Calu3 (cell line): ENCODE measurements around the gene MLLT10. TPM values are rescaled to one million over a fixed set of nuclear protein-coding genes. Genes with fewer than 3 reads are reported as not detected.

Source experiments
- BruUV-seq: library from RNA; stranded (reverse); fragments of 400-500 nt; replicated peaks from 2 replicates; lab custom pipeline; 2021; lab: Mats Ljungman, UMichigan
- CTCF ChIA-PET: fragments of 300-600 bp; sonication (Branson Sonifier 250); formaldehyde crosslinking; loops from one replicate; lab custom pipeline; 2022; ENCODE audit warnings: antibody characterized with exemption; lab: Charles Lee
- DNase-seq: peaks from one replicate; pipeline ENCODE4 v3.0.0; 2022
- H3K27ac Mint-ChIP-seq: one replicate; pipeline ENCODE4 v1.8.0; 2022; ENCODE audit warnings: mixed read lengths; ENCODE audit not compliant: unreplicated experiment
- H3K27me3 Mint-ChIP-seq: one replicate; pipeline ENCODE4 v1.8.0; 2022; ENCODE audit warnings: mixed read lengths; ENCODE audit not compliant: unreplicated experiment
- H3K36me3 Mint-ChIP-seq: one replicate; pipeline ENCODE4 v1.8.0; 2022; ENCODE audit warnings: mild to moderate bottlenecking, moderate library complexity, mixed read lengths; ENCODE audit not compliant: insufficient read depth, unreplicated experiment
- H3K4me1 Mint-ChIP-seq: one replicate; pipeline ENCODE4 v1.8.0; 2022; ENCODE audit warnings: mild to moderate bottlenecking, low read depth, mixed read lengths; ENCODE audit not compliant: unreplicated experiment
- H3K4me3 Mint-ChIP-seq: one replicate; pipeline ENCODE4 v1.8.0; 2022; ENCODE audit warnings: mild to moderate bottlenecking, low read depth, moderate library complexity, mixed read lengths; ENCODE audit not compliant: unreplicated experiment
- H3K9me3 Mint-ChIP-seq: one replicate; pipeline ENCODE4 v1.8.0; 2022; ENCODE audit warnings: low read depth, mixed read lengths; ENCODE audit not compliant: unreplicated experiment
- CTCF ChIP-seq: fragments of 200-600 bp; IDR thresholded peaks from one replicate; pipeline ENCODE4 v1.8.0; 2022; ENCODE audit warnings: antibody characterized with exemption; ENCODE audit not compliant: unreplicated experiment
- intact Hi-C: fragments of 100-400 bp; cut with micrococcal nuclease; formaldehyde crosslinking; loops from one replicate; pipeline ENCODE4 v1.10.0; 2022; ENCODE audit not compliant: unreplicated experiment
- total RNA-seq: library from RNA; stranded (reverse); gene quantifications from 2 replicates; pipeline ENCODE4 v1.2.3, GENCODE V29; 2022

The MLLT10 gene
- total RNA-seq, 1 experiment from 2014 or later, result 34.7 TPM

GRCh38 chr10:21661087-21661486 is 127.1 kb downstream of the MLLT10 start:
- BruUV-seq, result no TSS peak
- CTCF ChIA-PET, result interaction anchor here (0.7 kb wide), 1 partner anchor 146 kb away, joined by 3 read pairs; no protein-coding TSS in a partner anchor
- intact Hi-C loops, result no loop called here
- Mint-ChIP-seq H3K4me1 (no peaks in the 10 kb centered on the region), H3K4me3 (no peak overlapping the region), H3K9me3 (no peaks in the 10 kb centered on the region), H3K27me3 (no peaks in the 10 kb centered on the region), H3K36me3 (peaks cover 6% of the 10 kb centered on the region), H3K27ac (no peak overlapping the region)
- no peak for DNase-seq
- no peak for TF ChIP-seq CTCF

GRCh38 chr10:21661935-21662334 is 127.9 kb downstream of the MLLT10 start:
- H3K27me3 Mint-ChIP-seq, result no peaks in the 10 kb centered on the region
- no peak for DNase-seq
- TF ChIP-seq CTCF, result no peak
- CTCF ChIA-PET, result no interaction called here
- no peak overlapping the region for H3K4me3 Mint-ChIP-seq
- intact Hi-C loops, result no loop called here
- no peaks in the 10 kb centered on the region for H3K9me3 Mint-ChIP-seq
- no peaks in the 10 kb centered on the region for H3K4me1 Mint-ChIP-seq
- no peak overlapping the region for H3K27ac Mint-ChIP-seq
- BruUV-seq, result no TSS peak
- peaks cover 6% of the 10 kb centered on the region for H3K36me3 Mint-ChIP-seq

- Mint-ChIP-seq H3K9me3 (no peaks in the 10 kb centered on the region), H3K4me3 (no peak overlapping the region), H3K27me3 (no peaks in the 10 kb centered on the region), H3K4me1 (no peaks in the 10 kb centered on the region), H3K27ac (no peak overlapping the region), H3K36me3 (peaks cover 6% of the 10 kb centered on the region)
- intact Hi-C loops, result no loop called here
- BruUV-seq, result no TSS peak
- CTCF ChIA-PET, result no interaction called here
- TF ChIP-seq CTCF, result no peak
- no peak for DNase-seq
These were observed 128.6 kb downstream of the MLLT10 start for GRCh38 chr10:21662635-21663034.

GRCh38 chr10:21668831-21669230 is 134.8 kb downstream of the MLLT10 start:
- H3K36me3 Mint-ChIP-seq, result peaks cover 5% of the 10 kb centered on the region
- TF ChIP-seq CTCF, result no peak
- H3K9me3 Mint-ChIP-seq, result no peaks in the 10 kb centered on the region
- H3K27me3 Mint-ChIP-seq, result no peaks in the 10 kb centered on the region
- intact Hi-C loops, result no loop called here
- DNase-seq, result no peak
- no peak overlapping the region for H3K27ac Mint-ChIP-seq
- no peak overlapping the region for H3K4me3 Mint-ChIP-seq
- BruUV-seq, result no TSS peak
- no peaks in the 10 kb centered on the region for H3K4me1 Mint-ChIP-seq
- CTCF ChIA-PET, result no interaction called here
